Activated T-cell treated with anti-CD3 and anti-CD28 coated beads for 1 hour (primary cell): ENCODE results near the gene STMN3.
"Not testable (repeated sequence)": the region's sequence is repeated elsewhere in the genome, so short reads cannot be mapped to it uniquely, and the experiment has no call there.

ENCODE experiments used
- DNase-seq: peaks from one replicate; pipeline ENCODE4 v3.0.0-alpha.2; 2020; ENCODE audit warnings: low read depth

STMN3 gene

GRCh38 chr20:63657260-63657936, 4.2 kb upstream of the STMN3 start:
- no peak for DNase-seq

- no peak for DNase-seq
Measured at GRCh38 chr20:63656451-63656850, 3.2 kb upstream of the STMN3 start.

GRCh38 chr20:63655249-63655648, 2.0 kb upstream of the STMN3 start:
- DNase-seq = no peak

- DNase-seq = no peak
Measured at GRCh38 chr20:63653974-63654668, 897 bp upstream of the STMN3 start.

GRCh38 chr20:63652192-63652980, 838 bp downstream of the STMN3 start:
- DNase-seq = no peak

- DNase-seq = peak; percentile 41
Measured at GRCh38 chr20:63651942-63652191, 1.4 kb downstream of the STMN3 start.

- not testable (repeated sequence) for DNase-seq
Measured at GRCh38 chr20:63650486-63650885, 2.7 kb downstream of the STMN3 start.

- DNase-seq = no peak
Measured at GRCh38 chr20:63648895-63649589, 4.2 kb downstream of the STMN3 start.

GRCh38 chr20:63648190-63648589, 5.0 kb downstream of the STMN3 start:
- no peak for DNase-seq

GRCh38 chr20:63645218-63645617, 8.0 kb downstream of the STMN3 start:
- DNase-seq = no peak

- no peak for DNase-seq
Measured at GRCh38 chr20:63643946-63644345, 9.3 kb downstream of the STMN3 start.

- no peak for DNase-seq
Measured at GRCh38 chr20:63643499-63643898, 9.7 kb downstream of the STMN3 start.

- no peak for DNase-seq
Measured at GRCh38 chr20:63642527-63643247, 10.5 kb downstream of the STMN3 start.

- peak; percentile 98 for DNase-seq
Measured at GRCh38 chr20:63641792-63642523, 11.3 kb downstream of the STMN3 start.

GRCh38 chr20:63641146-63641791, 12.0 kb downstream of the STMN3 start:
- DNase-seq = no peak

GRCh38 chr20:63640686-63641085, 12.5 kb downstream of the STMN3 start:
- not testable (repeated sequence) for DNase-seq

GRCh38 chr20:63640086-63640485, 13.1 kb downstream of the STMN3 start:
- no peak for DNase-seq

- DNase-seq = peak; percentile 71
Measured at GRCh38 chr20:63639093-63639975, 13.9 kb downstream of the STMN3 start.

GRCh38 chr20:63636752-63637628, 16.2 kb downstream of the STMN3 start:
- DNase-seq = no peak
